HUES6 (cell line): Measurements from ENCODE around the gene ARL4C.

Experiments used
- H3K27ac ChIP-seq: 2 replicates; pipeline ENCODE4 v1.7.0; 2013; ENCODE audit warnings: low read depth, mild to moderate bottlenecking, low read length, inconsistent platforms
- H3K27me3 ChIP-seq: 2 replicates; pipeline ENCODE4 v1.6.1; 2013; ENCODE audit warnings: low read length; ENCODE audit not compliant: control insufficient read depth, insufficient read depth
- H3K36me3 ChIP-seq: 2 replicates; pipeline ENCODE4 v1.6.1; 2013; ENCODE audit warnings: low read length; ENCODE audit not compliant: control insufficient read depth, insufficient read depth
- H3K4me1 ChIP-seq: 2 replicates; pipeline ENCODE4 v1.6.1; 2013; ENCODE audit warnings: low read length; ENCODE audit not compliant: control insufficient read depth, insufficient read depth
- H3K4me3 ChIP-seq: 2 replicates; pipeline ENCODE4 v1.5.1; 2013; ENCODE audit warnings: low read depth, low read length
- H3K9ac ChIP-seq: one replicate; pipeline ENCODE4 v1.6.1; 2013; ENCODE audit warnings: mild to moderate bottlenecking, low read length
- H3K9me3 ChIP-seq: 2 replicates; pipeline ENCODE4 v1.6.1; 2013; ENCODE audit warnings: low read depth, low read length; ENCODE audit not compliant: control insufficient read depth, insufficient read depth

The ARL4C gene

DNA sequence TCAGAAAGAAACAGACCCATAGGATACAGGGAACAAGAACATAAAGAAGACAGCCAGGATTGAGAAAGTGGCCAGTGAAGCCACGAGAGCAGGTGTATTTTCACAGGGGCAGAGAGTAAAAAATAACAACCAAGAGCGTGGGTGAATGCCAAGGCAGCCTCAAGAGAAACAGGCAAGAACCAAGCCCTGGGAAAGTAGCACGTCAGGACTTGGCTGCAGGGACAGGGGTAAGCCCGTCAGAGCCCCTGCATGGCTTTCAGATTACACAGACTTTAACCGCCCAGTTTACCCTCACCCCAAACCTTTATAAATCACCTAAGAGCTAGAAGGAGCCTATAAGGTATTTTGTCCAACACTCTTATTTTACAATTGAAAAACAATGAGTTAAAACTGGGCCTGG, 43.7 kb downstream of the ARL4C start:
- Histone ChIP-seq H3K4me1 (peaks cover 19% of the 10 kb centered on the region), H3K27ac (no peak overlapping the region), H3K9ac (no peak overlapping the region), H3K36me3 (no peaks in the 10 kb centered on the region), H3K27me3 (no peaks in the 10 kb centered on the region), H3K4me3 (no peak overlapping the region), H3K9me3 (0 out of 2 replicates have a peak, but pooled peaks cover 4% of the 10 kb centered on the region)

DNA sequence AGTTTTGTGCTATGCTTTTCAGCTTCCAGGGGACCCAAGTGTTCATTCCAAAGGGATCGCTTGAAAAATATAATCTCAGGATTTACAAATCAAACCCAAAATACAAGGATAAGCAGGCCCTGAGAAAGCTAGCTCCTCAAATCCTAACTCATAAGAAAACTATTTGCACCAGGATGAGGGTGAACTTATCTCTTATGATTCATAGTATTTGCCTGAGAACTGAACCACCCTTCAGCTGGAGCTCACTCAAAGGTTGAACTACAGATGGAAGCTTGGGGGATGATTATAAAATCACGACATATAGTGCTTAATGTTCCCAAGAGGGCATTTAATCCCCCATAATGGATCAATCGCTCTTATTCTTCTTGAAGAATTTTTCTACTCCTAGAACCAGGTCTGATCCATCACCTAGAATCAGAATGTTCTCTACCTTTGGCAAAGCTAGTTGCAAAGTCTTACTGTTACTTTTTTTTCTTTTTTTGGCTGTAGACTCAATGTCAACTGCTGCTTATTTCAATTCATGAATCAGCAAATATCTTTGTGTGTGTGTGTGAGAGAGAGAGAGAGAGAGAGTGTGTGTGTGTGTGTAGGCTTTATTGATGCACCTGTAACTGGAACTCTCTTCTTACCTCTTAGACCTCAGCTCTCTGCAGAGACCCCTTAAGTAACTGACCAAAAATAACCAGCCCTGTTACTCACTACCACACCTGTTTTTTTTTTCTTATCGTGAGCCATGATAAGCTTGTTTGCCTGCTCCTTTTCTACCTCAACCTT, 44.8 kb downstream of the ARL4C start:
- H3K27me3 ChIP-seq, result no peaks in the 10 kb centered on the region
- no peak overlapping the region for H3K4me3 ChIP-seq
- H3K36me3 ChIP-seq, result no peaks in the 10 kb centered on the region
- peaks cover 25% of the 10 kb centered on the region for H3K4me1 ChIP-seq
- H3K9ac ChIP-seq, result no peak overlapping the region
- no peak overlapping the region for H3K27ac ChIP-seq
- H3K9me3 ChIP-seq, result no peaks in the 10 kb centered on the region

GRCh38 chr2:234451242-234451641, 45.6 kb downstream of the ARL4C start:
- H3K9me3 ChIP-seq, result no peaks in the 10 kb centered on the region
- H3K27ac ChIP-seq, result no peak overlapping the region
- no peaks in the 10 kb centered on the region for H3K36me3 ChIP-seq

GRCh38 chr2:234450431-234451124, 46.3 kb downstream of the ARL4C start:
- Histone ChIP-seq H3K9ac (no peak overlapping the region), H3K4me3 (no peak overlapping the region), H3K4me1 (peaks cover 25% of the 10 kb centered on the region), H3K9me3 (no peaks in the 10 kb centered on the region), H3K27ac (no peak overlapping the region), H3K36me3 (no peaks in the 10 kb centered on the region), H3K27me3 (no peaks in the 10 kb centered on the region)

More at GRCh38 chr2:234451242-234451641, 45.6 kb downstream of the ARL4C start:
- peaks cover 25% of the 10 kb centered on the region for H3K4me1 ChIP-seq
- H3K9ac ChIP-seq, result no peak overlapping the region
- no peak overlapping the region for H3K4me3 ChIP-seq
- no peaks in the 10 kb centered on the region for H3K27me3 ChIP-seq

DNA sequence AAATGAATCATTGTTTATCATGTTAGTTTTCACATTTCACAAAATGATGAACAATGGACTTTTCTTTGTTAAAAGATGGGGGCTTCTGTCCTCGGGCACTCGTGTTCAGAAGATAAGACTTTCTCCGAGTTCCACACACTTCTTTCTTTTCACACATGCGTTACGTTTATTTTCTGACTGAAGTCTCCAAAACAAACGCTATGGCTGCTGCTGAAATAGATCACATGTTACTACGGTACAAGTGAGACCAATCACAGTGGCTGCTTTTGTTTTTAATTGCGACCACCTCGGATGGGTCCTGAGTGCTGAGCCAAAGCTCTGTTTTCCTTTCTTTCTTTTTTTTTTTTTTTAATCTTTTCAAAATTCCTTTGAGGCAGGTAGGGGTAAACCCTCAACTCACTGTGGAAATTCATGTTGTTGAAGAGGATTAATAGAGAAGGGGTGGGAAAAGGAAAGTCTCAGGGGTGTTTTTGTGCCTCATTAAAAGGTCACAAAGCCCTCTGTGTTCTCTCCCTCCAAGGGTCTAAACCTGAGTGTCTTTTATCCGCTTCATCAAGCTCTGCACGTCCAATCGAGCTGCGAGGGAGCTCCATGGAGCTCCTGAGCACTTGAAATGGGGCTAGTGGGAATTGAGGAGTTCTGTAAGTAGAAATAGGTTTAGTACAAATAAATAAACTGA, 48.2 kb downstream of the ARL4C start:
- H3K27me3 ChIP-seq, result no peaks in the 10 kb centered on the region
- H3K36me3 ChIP-seq, result no peaks in the 10 kb centered on the region
- no peak overlapping the region for H3K27ac ChIP-seq
- H3K4me3 ChIP-seq, result no peak overlapping the region
- H3K9ac ChIP-seq, result no peak overlapping the region
- peaks cover 25% of the 10 kb centered on the region for H3K4me1 ChIP-seq
- no peaks in the 10 kb centered on the region for H3K9me3 ChIP-seq

GRCh38 chr2:234447963-234448362, 48.9 kb downstream of the ARL4C start:
- Histone ChIP-seq H3K9ac (no peak overlapping the region), H3K4me1 (peaks cover 25% of the 10 kb centered on the region), H3K36me3 (no peaks in the 10 kb centered on the region), H3K27ac (no peak overlapping the region), H3K9me3 (no peaks in the 10 kb centered on the region), H3K27me3 (no peaks in the 10 kb centered on the region), H3K4me3 (no peak overlapping the region)

DNA sequence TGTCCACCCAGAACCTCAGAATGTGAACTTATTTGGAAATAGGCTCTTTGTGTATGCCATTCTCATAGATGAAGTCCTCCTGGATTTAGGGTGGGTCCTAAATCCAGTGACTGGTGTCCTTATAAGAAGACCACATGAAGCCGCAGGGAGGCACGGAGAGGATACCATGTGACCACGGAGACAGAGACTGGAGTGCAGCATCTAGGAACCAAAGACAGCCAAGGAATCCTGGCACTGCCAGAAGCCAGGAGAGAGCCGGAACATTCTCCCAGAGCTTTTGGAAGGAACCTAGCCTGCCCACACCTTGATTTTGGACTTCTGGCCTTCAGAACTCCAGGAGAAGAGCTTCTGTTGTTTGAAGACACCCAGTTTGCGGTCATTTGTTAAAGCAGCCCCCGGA, 49.7 kb downstream of the ARL4C start:
- Histone ChIP-seq H3K4me3 (no peak overlapping the region), H3K27ac (no peak overlapping the region), H3K27me3 (no peaks in the 10 kb centered on the region), H3K9me3 (no peaks in the 10 kb centered on the region), H3K4me1 (peaks cover 25% of the 10 kb centered on the region), H3K36me3 (no peaks in the 10 kb centered on the region), H3K9ac (no peak overlapping the region)

- Histone ChIP-seq H3K27ac (no peak overlapping the region), H3K4me3 (no peak overlapping the region)
Observed at GRCh38 chr2:234446404-234447076, 50.3 kb downstream of the ARL4C start.

DNA sequence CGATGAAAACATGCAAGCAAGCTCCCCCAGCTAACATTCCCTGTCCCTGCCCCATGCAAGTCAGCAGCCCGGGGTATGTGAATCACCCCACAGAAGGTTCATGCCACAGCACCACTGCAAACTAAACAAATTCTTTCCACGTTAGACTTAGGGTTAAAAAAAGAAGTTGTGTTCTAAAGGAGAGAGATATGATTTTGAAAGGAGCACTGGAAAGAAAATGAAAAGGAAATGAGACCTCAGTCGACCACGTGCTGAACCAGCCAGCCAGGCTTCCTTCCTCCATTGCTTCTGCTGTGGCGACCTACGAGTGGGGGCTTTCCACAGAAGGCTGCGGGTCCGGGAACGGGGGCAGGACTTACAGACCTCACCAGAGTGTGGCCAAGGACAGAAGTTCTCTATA, 52.0 kb downstream of the ARL4C start:
- H3K9ac ChIP-seq, result no peak overlapping the region
- no peak overlapping the region for H3K4me3 ChIP-seq
- no peaks in the 10 kb centered on the region for H3K36me3 ChIP-seq
- peaks cover 20% of the 10 kb centered on the region for H3K4me1 ChIP-seq
- no peaks in the 10 kb centered on the region for H3K9me3 ChIP-seq
- H3K27ac ChIP-seq, result no peak overlapping the region
- H3K27me3 ChIP-seq, result no peaks in the 10 kb centered on the region

More at GRCh38 chr2:234446404-234447076, 50.3 kb downstream of the ARL4C start:
- H3K9me3 ChIP-seq, result no peaks in the 10 kb centered on the region
- H3K9ac ChIP-seq, result no peak overlapping the region
- peaks cover 25% of the 10 kb centered on the region for H3K4me1 ChIP-seq
- no peaks in the 10 kb centered on the region for H3K36me3 ChIP-seq
- no peaks in the 10 kb centered on the region for H3K27me3 ChIP-seq

- Histone ChIP-seq H3K9me3 (no peaks in the 10 kb centered on the region), H3K4me3 (no peak overlapping the region), H3K36me3 (no peaks in the 10 kb centered on the region), H3K4me1 (peaks cover 15% of the 10 kb centered on the region), H3K27ac (no peak overlapping the region), H3K9ac (no peak overlapping the region), H3K27me3 (no peaks in the 10 kb centered on the region)
Observed at GRCh38 chr2:234444242-234444730, 52.6 kb downstream of the ARL4C start.
